Mesendoderm (in vitro differentiated cells): ENCODE data around the gene ESYT3.
A peak's percentile ranks its signal among the peaks of the same experiment; 100 is the strongest.

ENCODE experiments used
- DNase-seq: peaks from one replicate; pipeline ENCODE4 v3.0.0; 2013
- H2AK5ac ChIP-seq: 2 replicates; pipeline ENCODE4 v1.6.1; 2013; ENCODE audit warnings: low read length, inconsistent platforms
- H2BK120ac ChIP-seq: 2 replicates; pipeline ENCODE4 v1.6.1; 2013; ENCODE audit warnings: low read depth, mild to moderate bottlenecking, low read length, moderate library complexity, mixed read lengths
- H2BK15ac ChIP-seq: replicated peaks from 2 replicates; pipeline ENCODE4 v1.6.1; 2013; ENCODE audit warnings: low read depth, mild to moderate bottlenecking, moderate library complexity
- H2BK5ac ChIP-seq: 2 replicates; pipeline ENCODE4 v1.6.1; 2013; ENCODE audit warnings: low read length, inconsistent platforms
- H3K18ac ChIP-seq: 2 replicates; pipeline ENCODE4 v1.6.1; 2013; ENCODE audit warnings: mild to moderate bottlenecking, low read length, mixed read lengths
- H3K23ac ChIP-seq: one replicate; pipeline ENCODE4 v1.6.1; 2013; ENCODE audit warnings: low read length
- H3K27ac ChIP-seq: 2 replicates; pipeline ENCODE4 v1.5.1; 2013; ENCODE audit warnings: low read depth, mild to moderate bottlenecking, inconsistent platforms, low read length, moderate library complexity
- H3K27me3 ChIP-seq: 2 replicates; pipeline ENCODE4 v1.6.1; 2013; ENCODE audit warnings: low read length, control low read depth, mild to moderate bottlenecking, inconsistent platforms; ENCODE audit not compliant: insufficient read depth, poor library complexity
- H3K36me3 ChIP-seq: 2 replicates; pipeline ENCODE4 v1.6.1; 2013; ENCODE audit warnings: low read length, inconsistent platforms; ENCODE audit not compliant: control insufficient read depth, insufficient read depth
- H3K4ac ChIP-seq: one replicate; pipeline ENCODE4 v1.6.1; 2013; ENCODE audit warnings: low read depth, mild to moderate bottlenecking, low read length, moderate library complexity
- H3K4me1 ChIP-seq: 2 replicates; pipeline ENCODE4 v1.6.1; 2013; ENCODE audit warnings: low read depth, low read length, inconsistent platforms; ENCODE audit not compliant: control insufficient read depth
- H3K4me2 ChIP-seq: 2 replicates; pipeline ENCODE4 v1.6.1; 2013; ENCODE audit warnings: low read length
- H3K4me3 ChIP-seq: 2 replicates; pipeline ENCODE4 v1.5.1; 2013; ENCODE audit warnings: mild to moderate bottlenecking, low read length
- H3K56ac ChIP-seq: one replicate; pipeline ENCODE4 v1.6.1; 2013; ENCODE audit warnings: low read length
- H3K79me1 ChIP-seq: 2 replicates; pipeline ENCODE4 v1.6.1; 2013; ENCODE audit warnings: low read length, inconsistent platforms
- H3K79me2 ChIP-seq: 2 replicates; pipeline ENCODE4 v1.6.1; 2013; ENCODE audit warnings: mild to moderate bottlenecking, low read length; ENCODE audit not compliant: control insufficient read depth, insufficient read depth
- H3K9ac ChIP-seq: 2 replicates; pipeline ENCODE4 v1.6.1; 2013; ENCODE audit warnings: low read length, inconsistent platforms
- H4K5ac ChIP-seq: one replicate; pipeline ENCODE4 v1.6.1; 2013; ENCODE audit warnings: low read length
- H4K8ac ChIP-seq: one replicate; pipeline ENCODE4 v1.6.1; 2013; ENCODE audit warnings: low read depth, mild to moderate bottlenecking, control low read depth, low read length, moderate library complexity
- WGBS: extraction: QIAGEN DNeasy Blood & Tissue Kit; methylation state at CpG from one replicate; pipeline ENCODE4 v1.1.7; 2013; ENCODE audit warnings: low lambda C conversion rate, missing lambda C conversion rate; ENCODE audit not compliant: insufficient coverage; ENCODE audit errors: extremely low coverage; 5-methylcytosine and 5-hydroxymethylcytosine counted together

ESYT3 gene

DNA sequence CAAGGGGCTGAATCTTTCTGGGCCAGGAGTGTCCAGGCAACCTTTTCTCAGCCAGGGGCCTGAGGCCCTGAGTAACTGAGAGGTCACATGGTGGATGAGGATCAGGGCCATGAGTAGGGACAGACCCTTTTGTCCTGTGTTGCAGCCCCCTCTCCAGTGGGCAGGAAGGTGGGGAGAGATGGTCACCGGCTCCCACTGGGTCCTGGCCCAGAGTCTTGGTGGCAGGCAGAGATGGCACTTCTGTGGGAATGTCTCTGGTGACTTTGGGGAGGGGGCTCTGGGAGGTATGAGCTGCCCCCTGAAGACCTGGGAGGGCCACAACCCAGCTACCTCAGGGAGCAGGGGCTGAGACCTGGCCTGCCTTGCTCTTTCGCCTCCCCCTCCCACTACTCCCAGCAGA, 6.8 kb downstream of the ESYT3 start:
- Histone ChIP-seq H2BK5ac (no peak overlapping the region), H2AK5ac (no peak overlapping the region), H3K4me2 (no peak overlapping the region), H3K79me1 (no peaks in the 10 kb centered on the region), H3K4ac (no peak overlapping the region), H3K27ac (no peak overlapping the region), H3K9ac (no peak overlapping the region), H3K18ac (no peak overlapping the region), H3K56ac (no peak overlapping the region), H3K79me2 (no peaks in the 10 kb centered on the region), H2BK15ac (no peak overlapping the region), H2BK120ac (no peak overlapping the region), H3K27me3 (no peaks in the 10 kb centered on the region), H3K4me1 (peaks cover 3% of the 10 kb centered on the region), H3K23ac (no peak overlapping the region), H3K4me3 (no peak overlapping the region), H4K8ac (no peak overlapping the region), H3K36me3 (no peaks in the 10 kb centered on the region), H4K5ac (no peak overlapping the region)
- no peak for DNase-seq
- WGBS = no CpG with 5 or more reads among the region's 2 CpGs

GRCh38 chr3:138441742-138442141, 7.3 kb downstream of the ESYT3 start:
- H2BK15ac ChIP-seq = no peak overlapping the region
- no CpG with 5 or more reads among the region's 2 CpGs for WGBS
- DNase-seq = peak; percentile 60
- no peaks in the 10 kb centered on the region for H3K27me3 ChIP-seq
- H3K23ac ChIP-seq = no peak overlapping the region
- H3K4me2 ChIP-seq = no peak overlapping the region
- no peak overlapping the region for H4K5ac ChIP-seq
- H3K9ac ChIP-seq = no peak overlapping the region
- no peaks in the 10 kb centered on the region for H3K79me2 ChIP-seq
- H4K8ac ChIP-seq = no peak overlapping the region
- no peak overlapping the region for H3K18ac ChIP-seq
- H3K36me3 ChIP-seq = no peaks in the 10 kb centered on the region
- H3K27ac ChIP-seq = no peak overlapping the region
- H2AK5ac ChIP-seq = no peak overlapping the region
- peaks cover 3% of the 10 kb centered on the region for H3K4me1 ChIP-seq
- H3K4ac ChIP-seq = no peak overlapping the region
- no peak overlapping the region for H2BK120ac ChIP-seq
- no peaks in the 10 kb centered on the region for H3K79me1 ChIP-seq
- no peak overlapping the region for H3K56ac ChIP-seq
- no peak overlapping the region for H2BK5ac ChIP-seq
- H3K4me3 ChIP-seq = no peak overlapping the region

- no peak overlapping the region for H4K5ac ChIP-seq
- H3K4me3 ChIP-seq = no peak overlapping the region
- H3K18ac ChIP-seq = no peak overlapping the region
- no peak overlapping the region for H3K27ac ChIP-seq
- peak; percentile 85 for DNase-seq
- no peak overlapping the region for H2BK15ac ChIP-seq
- peaks cover 3% of the 10 kb centered on the region for H3K4me1 ChIP-seq
- no peaks in the 10 kb centered on the region for H3K79me1 ChIP-seq
- no peak overlapping the region for H3K9ac ChIP-seq
- no peak overlapping the region for H2BK120ac ChIP-seq
- no peaks in the 10 kb centered on the region for H3K36me3 ChIP-seq
- no peak overlapping the region for H3K4me2 ChIP-seq
- no peak overlapping the region for H3K23ac ChIP-seq
- H3K56ac ChIP-seq = no peak overlapping the region
- no peaks in the 10 kb centered on the region for H3K27me3 ChIP-seq
- H3K4ac ChIP-seq = no peak overlapping the region
- H2BK5ac ChIP-seq = no peak overlapping the region
- no CpG with 5 or more reads among the region's 5 CpGs for WGBS
- no peak overlapping the region for H4K8ac ChIP-seq
- H3K79me2 ChIP-seq = no peaks in the 10 kb centered on the region
- no peak overlapping the region for H2AK5ac ChIP-seq
Observed at GRCh38 chr3:138442433-138442832, 8.0 kb downstream of the ESYT3 start.

DNA sequence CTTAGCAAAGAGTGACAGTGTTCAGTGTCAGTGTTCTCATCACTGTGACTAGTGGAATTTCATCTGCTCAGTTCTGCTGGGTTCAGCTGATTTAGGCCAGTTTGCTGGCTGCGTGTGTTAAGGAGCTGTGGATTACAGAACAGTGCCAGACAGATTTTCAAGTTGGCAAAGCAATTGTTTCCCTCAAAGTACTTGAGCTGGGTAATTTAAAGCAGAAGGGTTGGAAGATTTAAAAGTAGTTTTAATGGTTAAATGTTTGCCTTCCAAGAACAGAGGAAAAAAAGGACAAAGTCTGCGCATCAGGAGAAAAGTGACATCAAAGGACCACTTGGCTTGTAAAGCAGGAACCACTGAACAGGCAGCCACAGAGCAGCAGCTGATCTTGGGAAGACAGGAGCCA, 8.7 kb downstream of the ESYT3 start:
- H3K79me1 ChIP-seq = no peaks in the 10 kb centered on the region
- no peak overlapping the region for H4K5ac ChIP-seq
- no peak overlapping the region for H2AK5ac ChIP-seq
- no peak overlapping the region for H3K4ac ChIP-seq
- no peaks in the 10 kb centered on the region for H3K79me2 ChIP-seq
- H3K27ac ChIP-seq = no peak overlapping the region
- no peak overlapping the region for H3K4me3 ChIP-seq
- no peak overlapping the region for H3K23ac ChIP-seq
- H3K56ac ChIP-seq = no peak overlapping the region
- no peak overlapping the region for H3K18ac ChIP-seq
- no peak overlapping the region for H2BK15ac ChIP-seq
- H4K8ac ChIP-seq = no peak overlapping the region
- no peak overlapping the region for H3K4me2 ChIP-seq
- H3K4me1 ChIP-seq = peaks cover 3% of the 10 kb centered on the region
- no peak overlapping the region for H2BK5ac ChIP-seq
- H3K27me3 ChIP-seq = no peaks in the 10 kb centered on the region
- peak; percentile 66 for DNase-seq
- peak overlapping the region; percentile 18 for H3K9ac ChIP-seq
- H2BK120ac ChIP-seq = no peak overlapping the region
- no peaks in the 10 kb centered on the region for H3K36me3 ChIP-seq
- no CpG with 5 or more reads among the region's 2 CpGs for WGBS

GRCh38 chr3:138443521-138444503, 9.4 kb downstream of the ESYT3 start:
- H3K4me1 ChIP-seq = peaks cover 3% of the 10 kb centered on the region
- no peak overlapping the region for H3K27ac ChIP-seq
- no peak for DNase-seq

More at GRCh38 chr3:138443521-138444503, 9.4 kb downstream of the ESYT3 start:
- H4K8ac ChIP-seq = no peak overlapping the region
- no peak overlapping the region for H3K4ac ChIP-seq
- no peak overlapping the region for H4K5ac ChIP-seq
- H2BK120ac ChIP-seq = no peak overlapping the region
- no peak overlapping the region for H2BK15ac ChIP-seq
- H2AK5ac ChIP-seq = no peak overlapping the region
- H3K27me3 ChIP-seq = no peaks in the 10 kb centered on the region
- H3K4me2 ChIP-seq = no peak overlapping the region
- H3K23ac ChIP-seq = no peak overlapping the region
- H3K36me3 ChIP-seq = no peaks in the 10 kb centered on the region
- H3K9ac ChIP-seq = no peak overlapping the region
- no peak overlapping the region for H3K18ac ChIP-seq
- no peak overlapping the region for H2BK5ac ChIP-seq
- no peaks in the 10 kb centered on the region for H3K79me2 ChIP-seq
- H3K79me1 ChIP-seq = no peaks in the 10 kb centered on the region
- no CpG with 5 or more reads among the region's 14 CpGs for WGBS
- H3K4me3 ChIP-seq = no peak overlapping the region
- peak overlapping the region; percentile 10 for H3K56ac ChIP-seq
